Activated effector memory CD4-positive, alpha-beta T cell treated with Interleukin-2 at 50 U/mL for 16 hours (primary cell): ENCODE measurements around the gene QPCT.
"Not testable (repeated sequence)": the region's sequence is repeated elsewhere in the genome, so short reads cannot be mapped to it uniquely, and the experiment has no call there.

Experiments
- DNase-seq: peaks from one replicate; pipeline ENCODE4 v3.0.0-alpha.2; 2020

The QPCT gene

DNA sequence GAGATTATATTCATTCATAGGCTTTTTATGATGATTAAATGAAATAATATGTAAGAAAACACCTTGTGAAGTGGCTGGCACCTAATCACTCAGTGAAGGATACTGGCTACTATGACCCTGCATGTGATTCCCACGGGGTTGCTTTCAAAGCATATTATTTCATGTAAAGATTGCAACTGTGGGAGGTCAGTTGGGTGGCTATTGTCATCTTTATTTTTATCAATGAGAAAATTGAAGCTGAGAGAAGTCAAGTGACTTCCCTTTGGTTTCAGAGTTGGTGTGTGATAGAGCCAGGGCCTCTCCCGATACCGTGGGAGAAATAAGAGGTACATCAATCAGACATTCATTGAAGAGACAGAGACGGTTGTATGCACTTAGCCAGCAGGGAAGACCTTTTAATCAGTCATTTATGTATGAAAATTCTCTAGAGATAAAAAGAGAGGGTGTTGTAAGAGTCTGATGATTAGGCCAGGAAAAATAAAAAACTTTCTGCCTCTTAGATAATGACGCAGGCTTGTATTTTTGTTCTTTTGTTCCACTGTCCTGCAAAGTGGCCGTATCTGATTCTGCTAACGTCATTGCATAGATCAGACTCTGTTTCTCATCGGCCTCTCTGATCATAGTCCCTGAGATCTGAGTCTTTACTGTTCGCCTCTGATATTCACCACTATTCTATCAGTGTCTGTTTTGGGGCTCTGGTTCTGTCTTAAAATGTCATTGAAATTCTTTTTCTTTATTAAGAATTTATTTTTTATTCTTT is 50.5 kb downstream of the QPCT start:
- no peak for DNase-seq

DNA sequence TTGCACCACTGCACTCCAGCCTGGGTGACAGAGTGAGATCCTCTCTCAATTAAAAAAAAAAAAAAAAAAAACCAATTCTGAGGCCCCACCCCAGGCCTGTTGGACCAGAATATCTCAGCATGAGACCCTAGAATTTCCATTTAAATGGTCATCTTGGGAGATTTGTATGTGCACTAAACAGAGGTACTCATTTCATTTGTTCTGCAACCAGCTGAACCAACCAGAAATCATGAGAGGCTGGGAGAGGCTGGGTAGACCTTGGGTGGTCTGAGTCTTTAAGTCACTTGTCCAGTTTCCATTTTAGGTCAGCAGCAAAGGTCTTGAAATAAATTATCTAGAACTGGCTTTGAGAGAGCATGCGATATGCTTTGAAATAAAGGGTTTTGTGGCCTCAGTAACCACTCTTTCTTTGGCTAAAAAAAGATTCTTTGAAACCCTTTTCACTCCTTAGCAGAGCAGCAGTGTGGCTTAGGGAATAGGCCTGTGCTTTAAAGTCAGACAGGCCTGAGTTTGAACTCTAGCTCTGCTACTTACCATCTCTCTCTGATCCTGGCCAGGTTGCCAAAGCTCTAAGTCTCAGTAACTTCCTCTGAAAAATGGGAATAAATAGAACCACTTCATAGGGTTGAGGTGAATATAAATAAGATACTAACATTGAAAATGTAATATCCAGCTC is 52.6 kb downstream of the QPCT start:
- no peak for DNase-seq

DNA sequence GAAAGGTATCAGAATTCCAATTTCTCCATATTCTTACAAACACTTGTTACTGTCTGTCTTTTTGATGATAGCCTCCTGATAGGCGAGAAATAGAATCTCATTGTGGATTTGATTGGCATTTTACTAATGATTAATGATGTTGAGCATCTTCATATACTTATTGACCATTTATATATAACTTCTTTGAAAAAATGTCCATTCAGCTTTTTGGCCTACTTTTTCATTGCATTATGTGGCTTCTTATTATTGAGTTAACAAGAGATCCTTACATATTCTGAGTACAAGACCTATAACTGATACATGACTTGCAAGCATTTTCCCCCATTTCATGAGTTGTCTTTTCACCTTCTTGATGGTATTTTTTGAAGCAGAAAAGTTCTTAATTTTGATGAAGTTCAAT is 54.6 kb downstream of the QPCT start:
- no peak for DNase-seq

DNA sequence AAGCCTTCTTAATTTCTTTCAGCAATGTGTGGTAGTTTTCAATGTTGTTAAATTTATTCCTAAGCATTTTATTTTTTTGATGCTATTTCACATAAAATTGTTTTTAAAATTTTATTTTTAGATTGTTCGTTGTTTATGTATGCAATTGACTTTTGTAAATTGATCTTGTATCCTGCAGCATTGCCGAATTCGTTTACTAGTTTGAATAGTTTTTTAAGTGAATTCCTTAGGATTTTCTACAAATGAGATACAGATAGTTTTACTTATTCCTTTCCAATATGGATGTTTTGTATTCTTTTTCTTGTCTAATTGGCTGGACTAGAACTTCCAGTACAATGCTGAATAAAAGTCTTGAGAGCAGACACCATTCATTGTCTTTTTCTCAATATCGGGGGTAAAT is 55.6 kb downstream of the QPCT start:
- no peak for DNase-seq

DNA sequence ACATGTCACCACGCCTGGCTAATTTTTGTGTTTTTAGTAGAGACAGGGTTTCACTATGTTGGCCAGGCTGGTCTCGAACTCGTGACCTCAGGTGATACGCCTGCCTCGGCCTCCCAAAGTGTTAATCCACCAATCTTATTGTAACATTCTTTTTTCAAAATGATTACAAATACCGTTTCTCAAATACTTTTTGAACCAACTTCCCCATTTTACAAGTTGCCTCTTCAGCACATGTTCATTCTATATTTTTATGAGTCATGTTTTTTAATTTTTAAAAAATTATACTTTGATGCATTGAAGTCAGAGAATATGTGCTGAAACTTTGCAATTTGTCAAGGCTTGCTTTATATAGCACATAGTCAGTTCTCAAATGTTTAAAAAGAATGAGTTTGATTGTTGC is 58.2 kb downstream of the QPCT start:
- DNase-seq = no peak

DNA sequence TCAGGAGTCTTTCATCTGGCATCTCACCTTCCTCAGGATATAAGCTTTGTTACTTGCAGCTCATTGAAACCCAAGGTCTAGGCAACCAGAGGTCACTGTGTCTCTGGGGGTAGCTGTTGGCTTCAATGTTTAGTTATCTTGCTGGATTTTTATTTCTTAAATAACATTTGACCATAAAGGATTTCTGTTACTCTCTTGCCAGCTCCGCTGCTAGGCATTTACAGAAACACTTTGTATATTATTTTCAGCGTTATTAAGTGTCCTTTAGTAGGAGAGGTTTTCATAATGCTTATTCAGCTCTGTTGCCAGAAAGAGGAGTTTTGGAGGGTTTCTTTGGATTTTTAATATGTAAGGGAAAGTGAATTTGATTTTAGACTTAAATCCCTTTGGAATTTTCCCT is 61.4 kb downstream of the QPCT start:
- DNase-seq = no peak

DNA sequence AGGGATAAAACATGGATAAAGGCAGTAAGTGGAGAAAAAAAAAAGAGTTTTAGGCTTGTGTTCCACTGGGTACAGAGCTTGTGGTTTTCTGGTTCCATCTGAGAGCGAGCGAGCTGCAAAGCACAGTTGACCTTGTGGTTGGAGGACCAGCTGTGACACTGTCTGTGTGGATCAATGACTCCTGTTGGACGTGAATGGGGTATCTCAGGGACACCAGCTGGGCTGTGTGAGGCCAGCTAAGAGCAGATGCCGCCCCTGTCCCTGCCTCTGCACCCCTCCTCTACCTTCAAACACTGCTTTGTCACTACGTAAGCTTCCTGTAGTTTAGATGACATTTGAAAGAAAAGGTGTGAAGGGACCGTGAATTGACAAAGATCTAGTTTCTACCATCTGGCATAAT is 67.8 kb downstream of the QPCT start:
- DNase-seq = no peak

DNA sequence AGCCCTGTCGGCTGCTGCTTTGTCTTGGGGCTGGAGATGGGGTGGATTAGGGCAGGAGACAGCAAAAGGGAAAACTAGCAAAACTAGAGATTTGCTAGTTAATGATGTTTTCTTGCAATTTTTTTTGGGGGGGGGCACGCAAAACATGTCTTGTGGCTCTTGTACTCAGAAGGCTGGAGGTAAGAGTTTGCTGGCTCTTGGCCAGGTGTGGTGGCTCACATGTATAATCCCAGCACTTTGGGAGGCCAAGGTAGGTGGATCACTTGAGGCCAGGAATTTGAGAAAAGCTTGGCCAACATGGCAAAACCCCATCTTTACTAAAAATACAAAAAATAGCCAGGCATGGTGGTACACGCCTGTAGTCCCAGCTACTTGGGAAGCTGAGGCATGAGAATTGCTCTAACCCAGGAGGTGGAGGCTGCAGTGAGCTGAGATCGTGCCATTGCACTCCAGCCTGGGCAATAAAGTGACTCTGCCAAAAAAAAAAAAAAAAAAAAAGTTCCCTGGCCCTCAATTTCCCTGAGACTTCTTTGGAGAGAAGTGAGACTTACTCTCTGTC is 69.6 kb downstream of the QPCT start:
- not testable (repeated sequence) for DNase-seq

DNA sequence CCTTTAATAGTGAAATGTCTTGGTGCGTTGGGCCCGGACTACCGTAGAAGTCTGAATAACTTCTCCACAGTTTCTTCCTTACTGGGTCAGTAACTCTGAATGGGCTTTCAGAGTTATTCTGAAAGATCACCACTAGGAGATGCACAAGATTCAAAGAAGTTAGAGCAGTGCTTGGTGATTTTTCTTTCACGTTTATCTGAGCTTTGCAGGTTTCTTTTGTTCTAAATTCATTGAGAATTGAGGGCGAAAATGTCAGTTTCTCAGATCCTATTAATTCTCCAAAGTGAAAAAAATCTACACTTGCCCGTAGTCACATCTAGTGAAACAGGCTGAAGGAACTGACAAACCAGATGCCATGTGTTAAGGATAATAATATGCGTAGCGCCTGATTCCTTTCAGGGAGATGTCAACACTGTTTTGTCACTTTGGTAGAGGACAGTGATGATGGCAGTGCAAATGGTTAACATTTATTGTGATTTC is 70.1 kb downstream of the QPCT start:
- no peak for DNase-seq

DNA sequence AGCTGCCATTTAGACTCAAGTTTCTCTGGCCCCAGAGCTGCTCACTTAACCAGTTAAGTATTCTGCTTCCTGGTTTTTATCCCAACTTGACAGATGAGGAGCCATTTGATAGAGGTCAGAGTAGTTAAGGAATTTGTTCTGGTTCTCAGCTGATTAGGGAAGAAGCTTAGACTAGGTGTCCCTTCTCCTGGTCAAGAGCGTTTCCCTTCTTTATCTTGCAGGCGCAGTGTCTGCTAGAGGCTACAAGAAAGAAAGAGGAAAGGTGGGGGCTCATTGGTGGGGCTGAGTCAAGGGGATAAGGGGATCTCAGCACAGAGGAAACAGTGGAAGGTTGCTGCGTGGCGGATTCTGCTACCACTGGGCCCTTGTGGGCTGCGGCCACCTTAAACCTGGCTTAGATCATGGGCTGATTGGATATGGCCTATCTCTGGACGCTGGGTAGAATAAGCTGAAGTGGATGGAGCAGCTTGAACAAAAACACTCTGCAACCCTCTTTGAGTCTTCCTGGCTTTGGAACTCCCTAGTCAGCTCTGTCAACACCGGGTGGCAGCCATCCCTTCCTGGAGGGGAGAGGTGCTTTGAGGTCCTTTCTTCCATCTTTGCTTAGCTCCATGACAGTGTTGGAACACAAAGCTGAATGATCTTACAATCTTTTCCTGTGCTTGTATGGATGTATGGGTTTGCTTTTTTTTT is 70.8 kb downstream of the QPCT start:
- no peak for DNase-seq

DNA sequence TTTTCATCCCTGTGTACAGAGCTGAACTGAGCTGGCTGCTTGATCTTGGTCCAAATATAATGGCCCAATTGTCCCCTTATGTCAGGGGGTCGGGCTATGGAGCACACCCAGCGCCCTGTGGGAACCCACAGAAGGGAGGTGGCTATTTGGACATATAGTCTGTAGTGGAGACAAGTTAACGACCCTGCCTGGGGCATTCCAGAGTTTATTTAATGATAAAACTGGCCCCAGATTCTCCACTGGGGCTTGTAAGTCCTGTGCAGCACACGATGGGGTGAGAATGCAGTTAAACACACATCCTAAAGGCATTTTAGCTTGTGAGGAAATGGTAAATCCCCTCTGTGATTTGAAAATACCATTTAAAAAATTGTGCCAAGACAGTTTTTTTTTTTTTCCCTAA is 72.9 kb downstream of the QPCT start:
- no peak for DNase-seq

DNA sequence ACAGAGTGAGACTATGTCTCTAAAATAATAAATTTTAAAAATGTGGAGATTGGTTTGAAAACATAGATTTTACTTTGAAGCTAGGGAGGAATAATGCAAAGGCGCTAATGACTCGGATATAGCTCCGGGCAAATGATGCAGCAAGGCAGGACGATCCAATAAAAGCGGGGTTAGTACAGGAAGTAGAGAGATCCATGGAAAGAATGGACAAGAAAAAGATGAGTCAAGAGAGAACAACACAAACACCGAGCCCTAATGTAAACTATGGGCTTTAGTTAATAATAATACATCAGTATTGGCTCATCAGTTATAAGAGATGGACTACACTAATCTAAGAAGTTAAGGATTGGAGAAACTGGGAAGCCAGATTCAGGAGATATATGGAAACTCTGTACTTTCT is 74.5 kb downstream of the QPCT start:
- no peak for DNase-seq

DNA sequence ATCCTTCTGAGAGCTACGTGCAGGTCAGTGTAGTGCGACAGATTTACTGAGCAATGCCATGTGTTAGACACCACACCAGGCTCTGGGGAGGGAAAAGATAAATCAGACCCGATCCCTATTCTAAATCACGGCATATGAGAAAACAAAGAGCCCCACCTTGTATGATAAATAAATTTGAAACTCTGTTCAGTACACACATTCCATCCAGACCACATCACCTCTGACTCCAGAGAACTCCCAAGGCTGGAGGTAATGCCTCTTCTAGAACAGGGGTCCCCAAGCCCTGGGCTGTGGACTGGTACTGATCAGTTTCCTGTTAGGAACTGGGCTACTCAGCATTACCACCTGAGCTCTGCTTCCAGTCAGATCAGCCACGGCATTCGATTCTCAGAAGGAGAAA is 77.3 kb downstream of the QPCT start:
- no peak for DNase-seq

DNA sequence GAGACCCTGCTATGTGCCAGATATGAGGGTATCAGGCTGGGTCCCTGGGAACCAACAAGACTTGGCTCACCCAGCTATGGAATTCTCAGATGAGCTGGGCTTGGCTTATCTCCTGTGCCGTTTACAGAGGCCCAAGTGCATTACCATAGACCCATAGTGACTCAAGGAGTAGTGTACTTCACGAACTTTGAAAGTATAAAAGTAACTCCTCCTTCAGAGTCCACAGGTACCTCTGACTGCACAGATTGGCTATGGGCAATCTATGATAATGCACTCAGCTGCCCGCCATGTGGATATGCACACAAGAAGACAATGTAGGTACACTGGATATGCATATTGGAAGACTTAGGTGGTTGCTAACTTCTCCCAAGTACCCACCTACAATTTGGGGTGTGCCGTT is 78.4 kb downstream of the QPCT start:
- DNase-seq = no peak
